H9 (cell line): ENCODE results near the gene CDH4. TPM values are rescaled to one million over a fixed set of nuclear protein-coding genes. Genes with fewer than 3 reads are reported as not detected.
A peak's percentile ranks its signal among the peaks of the same experiment; 100 is the strongest.

Experiments
- DNase-seq: peaks from one replicate; pipeline ENCODE4 v3.0.0-alpha.2; 2017
- H2AFZ ChIP-seq: one replicate; pipeline ENCODE4 v1.6.1; 2013; ENCODE audit warnings: mild to moderate bottlenecking, low read length, control low read depth, moderate library complexity
- H2AK5ac ChIP-seq: 2 replicates; pipeline ENCODE4 v1.6.1; 2013; ENCODE audit warnings: low read length, control low read depth, mixed read lengths; ENCODE audit not compliant: insufficient read length
- H2BK120ac ChIP-seq: one replicate; pipeline ENCODE4 v1.6.1; 2013; ENCODE audit warnings: low read depth, mild to moderate bottlenecking, low read length, control low read depth, inconsistent platforms; ENCODE audit not compliant: poor library complexity, severe bottlenecking
- H2BK12ac ChIP-seq: 2 replicates; pipeline ENCODE4 v1.6.1; 2013; ENCODE audit warnings: low read length, control low read depth, mixed read lengths, low read depth; ENCODE audit not compliant: insufficient read length
- H2BK15ac ChIP-seq: 2 replicates; pipeline ENCODE4 v1.6.1; 2013; ENCODE audit warnings: low read depth, low read length, control low read depth
- H2BK20ac ChIP-seq: one replicate; pipeline ENCODE4 v1.6.1; 2013; ENCODE audit warnings: low read depth, mild to moderate bottlenecking, low read length, control low read depth, inconsistent platforms; ENCODE audit not compliant: poor library complexity, severe bottlenecking
- H2BK5ac ChIP-seq: 2 replicates; pipeline ENCODE4 v1.6.1; 2013; ENCODE audit warnings: low read length, control low read depth, mixed read lengths; ENCODE audit not compliant: insufficient read length
- H3K14ac ChIP-seq: 2 replicates; pipeline ENCODE4 v1.6.1; 2013; ENCODE audit warnings: low read length, control low read depth; ENCODE audit not compliant: insufficient read depth
- H3K18ac ChIP-seq: 2 replicates; pipeline ENCODE4 v1.6.1; 2013; ENCODE audit warnings: low read depth, mild to moderate bottlenecking, mixed read lengths, low read length, control low read depth; ENCODE audit not compliant: insufficient read length
- H3K23ac ChIP-seq: 2 replicates; pipeline ENCODE4 v1.6.1; 2013; ENCODE audit warnings: low read length, control low read depth, mixed read lengths, low read depth; ENCODE audit not compliant: insufficient read length
- H3K23me2 ChIP-seq: 2 replicates; pipeline ENCODE4 v1.6.1; 2013; ENCODE audit warnings: low read depth, mild to moderate bottlenecking, mixed read lengths, low read length, control low read depth; ENCODE audit not compliant: insufficient read length, poor library complexity, severe bottlenecking
- H3K27ac ChIP-seq: 2 replicates; pipeline ENCODE4 v1.5.1; 2013; ENCODE audit warnings: low read length, control low read depth, mixed read lengths, low read depth; ENCODE audit not compliant: insufficient read length
- H3K27me3 ChIP-seq: 2 replicates; pipeline ENCODE4 v1.6.1; 2013; ENCODE audit warnings: low read length, control low read depth, inconsistent platforms; ENCODE audit not compliant: insufficient read depth
- H3K4ac ChIP-seq: 2 replicates; pipeline ENCODE4 v1.6.1; 2013; ENCODE audit warnings: low read depth, mild to moderate bottlenecking, control low read depth, inconsistent platforms, low read length, moderate library complexity
- H3K4me1 ChIP-seq: 2 replicates; pipeline ENCODE4 v1.6.1; 2013; ENCODE audit warnings: low read length, control low read depth, inconsistent platforms; ENCODE audit not compliant: insufficient read depth
- H3K4me2 ChIP-seq: 2 replicates; pipeline ENCODE4 v1.6.1; 2013; ENCODE audit warnings: low read length, control low read depth, mixed read lengths; ENCODE audit not compliant: insufficient read length, insufficient read depth
- H3K56ac ChIP-seq: 2 replicates; pipeline ENCODE4 v1.6.1; 2013; ENCODE audit warnings: low read depth, mild to moderate bottlenecking, mixed read lengths, low read length, control low read depth; ENCODE audit not compliant: insufficient read length
- H3K79me1 ChIP-seq: 2 replicates; pipeline ENCODE4 v1.6.1; 2013; ENCODE audit warnings: low read depth, mild to moderate bottlenecking, moderate library complexity, low read length, control low read depth, inconsistent platforms; ENCODE audit not compliant: insufficient read depth, poor library complexity, severe bottlenecking
- H3K79me2 ChIP-seq: 2 replicates; pipeline ENCODE4 v1.6.1; 2013; ENCODE audit warnings: low read length, control low read depth, inconsistent platforms; ENCODE audit not compliant: insufficient read depth
- H3K9ac ChIP-seq: 2 replicates; pipeline ENCODE4 v1.6.1; 2013; ENCODE audit warnings: low read length, control low read depth, mixed read lengths; ENCODE audit not compliant: insufficient read length; ENCODE audit errors: extremely low read depth
- H3K9me3 ChIP-seq: one replicate; pipeline ENCODE4 v1.6.1; 2013; ENCODE audit warnings: low read depth, low read length, inconsistent platforms; ENCODE audit not compliant: control insufficient read depth
- H3T11ph ChIP-seq: one replicate; pipeline ENCODE4 v1.6.1; 2013; ENCODE audit warnings: mild to moderate bottlenecking, low read length, control low read depth, inconsistent platforms
- H4K20me1 ChIP-seq: one replicate; pipeline ENCODE4 v1.6.1; 2013; ENCODE audit not compliant: control insufficient read depth, insufficient read length, insufficient read depth
- H4K5ac ChIP-seq: 2 replicates; pipeline ENCODE4 v1.6.1; 2013; ENCODE audit warnings: low read depth, mild to moderate bottlenecking, mixed read lengths, low read length, control low read depth; ENCODE audit not compliant: insufficient read length
- H4K8ac ChIP-seq: replicated peaks from 2 replicates; pipeline ENCODE4 v1.6.1; 2013; ENCODE audit warnings: low read length, control low read depth, mixed read lengths, low read depth; ENCODE audit not compliant: insufficient read length
- H4K91ac ChIP-seq: 2 replicates; pipeline ENCODE4 v1.6.1; 2013; ENCODE audit warnings: low read depth, mild to moderate bottlenecking, moderate library complexity, mixed read lengths, low read length, control low read depth; ENCODE audit not compliant: insufficient read length
- H3K27ac Mint-ChIP-seq, 3 experiments: 2 replicates in 2 of 3; 3 replicates in 1 of 3; pipeline ENCODE4 v1.8.0; 2020 to 2021; ENCODE audit warnings: mixed read lengths in 3 of 3, mild to moderate bottlenecking in 1 of 3, moderate library complexity in 1 of 3
- H3K27me3 Mint-ChIP-seq: 2 replicates; pipeline ENCODE4 v1.8.0; 2021; ENCODE audit warnings: low read depth, mild to moderate bottlenecking, moderate library complexity, mixed read lengths
- H3K36me3 Mint-ChIP-seq, 3 experiments: 2 replicates in 2 of 3; 3 replicates in 1 of 3; pipeline ENCODE4 v1.8.0; 2020 to 2021; ENCODE audit warnings: low read depth in 3 of 3, mixed read lengths in 3 of 3; ENCODE audit not compliant: insufficient read depth in 1 of 3
- H3K4me1 Mint-ChIP-seq, 2 experiments: 2 replicates each; pipeline ENCODE4 v1.8.0; 2020; ENCODE audit warnings: mixed read lengths in 2 of 2
- H3K4me3 Mint-ChIP-seq, 2 experiments: 2 replicates in 1 of 2; 3 replicates in 1 of 2; pipeline ENCODE4 v1.8.0; 2020 to 2021; ENCODE audit warnings: mild to moderate bottlenecking in 2 of 2, mixed read lengths in 2 of 2, moderate library complexity in 1 of 2
- H3K9me3 Mint-ChIP-seq, 2 experiments: 2 replicates in 1 of 2; 3 replicates in 1 of 2; pipeline ENCODE4 v1.8.0; 2020; ENCODE audit warnings: mild to moderate bottlenecking in 2 of 2, mixed read lengths in 2 of 2, moderate library complexity in 1 of 2
- WGBS: extraction: QIAGEN DNeasy Blood & Tissue Kit; methylation state at CpG from one replicate; pipeline ENCODE4 v1.1.7; 2013; ENCODE audit warnings: missing lambda C conversion rate, low lambda C conversion rate, mixed read lengths; ENCODE audit not compliant: insufficient read length; ENCODE audit errors: extremely low coverage; 5-methylcytosine and 5-hydroxymethylcytosine counted together
- total RNA-seq: library from RNA; stranded (reverse); gene quantifications from 2 replicates; pipeline ENCODE4 v1.2.1, GENCODE V29; 2021
- TF ChIP-seq, protein P1 (sequence below): fragments of 200-600 bp; sonication (generic); conservative IDR thresholded peaks from 3 replicates; pipeline ENCODE4 v1.8.0; 2021; ENCODE audit warnings: antibody characterized with exemption, mild to moderate bottlenecking

CDH4 gene
- total RNA-seq, 1 experiment from 2014 or later = 3.0 TPM

DNA sequence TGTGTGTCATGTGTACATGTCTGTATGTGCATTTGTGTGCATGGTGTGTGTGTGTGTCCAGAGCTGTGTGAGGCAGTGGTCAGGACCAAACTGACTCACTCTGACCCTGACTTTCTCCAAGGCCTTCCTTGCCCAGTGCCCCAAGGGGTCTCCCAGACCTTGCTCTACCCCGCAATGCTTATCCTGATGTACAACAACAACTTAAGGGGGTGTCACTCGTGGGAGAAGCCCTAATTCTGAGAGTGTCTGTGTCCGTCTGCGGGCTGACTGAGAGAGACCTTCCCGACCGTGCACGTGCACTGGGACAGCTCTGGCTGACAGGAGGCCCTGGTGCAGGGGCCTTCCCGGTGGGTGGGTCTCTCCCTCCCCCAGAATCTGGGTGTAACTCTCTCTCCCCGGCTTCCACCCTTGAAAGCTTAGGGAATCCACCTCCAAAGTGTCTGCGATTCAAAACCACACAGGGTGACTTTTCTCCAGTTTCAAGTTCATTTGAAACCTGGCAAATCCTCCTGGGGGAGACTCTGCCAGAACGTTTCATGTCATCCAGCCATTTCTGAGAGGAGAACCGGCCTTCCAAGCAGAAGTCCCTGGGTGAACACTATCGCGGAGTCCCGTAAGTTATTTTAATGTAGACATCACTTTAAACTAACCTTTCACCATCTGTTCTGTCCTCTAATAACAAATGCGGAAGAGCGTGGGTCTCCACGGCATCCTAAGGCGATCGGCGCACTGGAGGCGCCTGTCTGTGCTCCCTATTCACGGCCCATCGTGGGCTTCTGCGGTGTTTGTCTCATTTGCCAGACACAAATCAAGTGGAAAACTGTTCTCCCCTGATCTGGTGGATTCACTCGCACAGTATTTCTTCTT lies 588.1 kb downstream of the CDH4 start:
- Histone ChIP-seq H3K27ac (no peak overlapping the region), H3T11ph (no peak overlapping the region), H2BK5ac (no peak overlapping the region), H3K18ac (peak overlapping the region; percentile 35), H3K9me3 (no peaks in the 10 kb centered on the region), H4K5ac (no peak overlapping the region), H4K91ac (no peak overlapping the region), H3K4me2 (no peak overlapping the region), H2BK120ac (no peak overlapping the region), H4K8ac (no peak overlapping the region), H3K23ac (no peak overlapping the region), H2BK20ac (no peak overlapping the region), H3K9ac (no peak overlapping the region), H3K27me3 (no peaks in the 10 kb centered on the region; the same call in 1 of the 2 replicates), H2BK15ac (no peak overlapping the region), H2BK12ac (no peak overlapping the region), H3K79me2 (no peaks in the 10 kb centered on the region), H3K4ac (no peak overlapping the region), H3K23me2 (no peaks in the 10 kb centered on the region), H2AFZ (no peak overlapping the region), H4K20me1 (no peaks in the 10 kb centered on the region), H3K79me1 (no peaks in the 10 kb centered on the region), H3K14ac (no peak overlapping the region), H3K56ac (no peak overlapping the region), H3K4me1 (no peaks in the 10 kb centered on the region), H2AK5ac (no peak overlapping the region)
- Mint-ChIP-seq H3K36me3 (no peaks in the 10 kb centered on the region), H3K9me3 (no peaks in the 10 kb centered on the region), H3K4me1 (peaks cover 0 to 8% of the 10 kb centered on the region in 2 experiments; a peak in 2 of 4 replicates), H3K27me3 (peaks cover 41% of the 10 kb centered on the region), H3K4me3 (no peak overlapping the region), H3K27ac (no peak overlapping the region)
- TF ChIP-seq, protein P1, sequence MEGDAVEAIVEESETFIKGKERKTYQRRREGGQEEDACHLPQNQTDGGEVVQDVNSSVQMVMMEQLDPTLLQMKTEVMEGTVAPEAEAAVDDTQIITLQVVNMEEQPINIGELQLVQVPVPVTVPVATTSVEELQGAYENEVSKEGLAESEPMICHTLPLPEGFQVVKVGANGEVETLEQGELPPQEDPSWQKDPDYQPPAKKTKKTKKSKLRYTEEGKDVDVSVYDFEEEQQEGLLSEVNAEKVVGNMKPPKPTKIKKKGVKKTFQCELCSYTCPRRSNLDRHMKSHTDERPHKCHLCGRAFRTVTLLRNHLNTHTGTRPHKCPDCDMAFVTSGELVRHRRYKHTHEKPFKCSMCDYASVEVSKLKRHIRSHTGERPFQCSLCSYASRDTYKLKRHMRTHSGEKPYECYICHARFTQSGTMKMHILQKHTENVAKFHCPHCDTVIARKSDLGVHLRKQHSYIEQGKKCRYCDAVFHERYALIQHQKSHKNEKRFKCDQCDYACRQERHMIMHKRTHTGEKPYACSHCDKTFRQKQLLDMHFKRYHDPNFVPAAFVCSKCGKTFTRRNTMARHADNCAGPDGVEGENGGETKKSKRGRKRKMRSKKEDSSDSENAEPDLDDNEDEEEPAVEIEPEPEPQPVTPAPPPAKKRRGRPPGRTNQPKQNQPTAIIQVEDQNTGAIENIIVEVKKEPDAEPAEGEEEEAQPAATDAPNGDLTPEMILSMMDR = no peak
- DNase-seq = no peak
- WGBS = no CpG with 5 or more reads among the region's 26 CpGs
